ENCODE data around the gene BMF. TPM values are rescaled to one million over a fixed set of nuclear protein-coding genes. Genes with fewer than 3 reads are reported as not detected.
A peak's percentile ranks its signal among the peaks of the same experiment; 100 is the strongest.

BMF gene
- total RNA-seq, 2 donors from 2014 or later: 4.3 to 16.1 TPM

GRCh38 chr15:40087068-40087810 is 21.4 kb downstream of the BMF start:
- H3K27me3 ChIP-seq: no peaks in the 10 kb centered on the region
- H3K36me3 ChIP-seq (replicated peaks in 1 of 2; ENCODE audit: insufficient read depth in 1 of 2, low read depth in 2 of 2): no peaks in the 10 kb centered on the region
- DNase-seq (no peak), ATAC-seq (no peak)
- H3K4me1 ChIP-seq: peaks cover 57% of the 10 kb centered on the region
- intact Hi-C loops (cut with DNase I): no loop called here
- no peak overlapping the region for H3K4me3 ChIP-seq
- TF ChIP-seq POLR2A (IDR thresholded peaks at IDR 0.05) (no peak), CTCF (IDR thresholded peaks at IDR 0.05) (no peak)
- 74% methylated on average over 14 of the region's 14 CpGs for WGBS, 2 donors
- no peaks in the 10 kb centered on the region for H3K9me3 ChIP-seq
- H3K27ac ChIP-seq: no peak overlapping the region

GRCh38 chr15:40085266-40085665 is 23.4 kb downstream of the BMF start:
- ATAC-seq: no peak
- Histone ChIP-seq H3K9me3 (no peaks in the 10 kb centered on the region), H3K4me1 (peaks cover 57% of the 10 kb centered on the region), H3K4me3 (no peak overlapping the region), H3K27ac (no peak overlapping the region), H3K27me3 (no peaks in the 10 kb centered on the region), H3K36me3 (replicated peaks in 1 of 2; ENCODE audit: insufficient read depth in 1 of 2, low read depth in 2 of 2) (no peaks in the 10 kb centered on the region)
- no peak for DNase-seq
- WGBS, 2 donors: 59 to 67% methylated on average over 6 to 10 of the region's 10 CpGs
- no peak for TF ChIP-seq CTCF (IDR thresholded peaks at IDR 0.05)
- no peak for TF ChIP-seq POLR2A (IDR thresholded peaks at IDR 0.05)
- intact Hi-C loops (cut with DNase I): no loop called here

- Histone ChIP-seq H3K27me3 (no peaks in the 10 kb centered on the region), H3K36me3 (replicated peaks in 1 of 2; ENCODE audit: insufficient read depth in 1 of 2, low read depth in 2 of 2) (no peaks in the 10 kb centered on the region), H3K27ac (no peak overlapping the region), H3K4me3 (no peak overlapping the region), H3K4me1 (peaks cover 53% of the 10 kb centered on the region), H3K9me3 (no peaks in the 10 kb centered on the region)
- WGBS, 2 donors: 96 to 97% methylated on average over 3 to 9 of the region's 9 CpGs
- intact Hi-C loops (cut with DNase I): no loop called here
- DNase-seq (no peak), ATAC-seq (no peak)
- TF ChIP-seq CTCF (IDR thresholded peaks at IDR 0.05) (no peak), POLR2A (IDR thresholded peaks at IDR 0.05) (no peak)
Measured at GRCh38 chr15:40084650-40085049, 24.0 kb downstream of the BMF start.

GRCh38 chr15:40082195-40082883 is 26.3 kb downstream of the BMF start:
- no peak for DNase-seq
- Histone ChIP-seq H3K9me3 (no peaks in the 10 kb centered on the region), H3K4me3 (no peak overlapping the region), H3K36me3 (replicated peaks in 1 of 2; ENCODE audit: insufficient read depth in 1 of 2, low read depth in 2 of 2) (no peaks in the 10 kb centered on the region), H3K4me1 (peaks cover 31% of the 10 kb centered on the region), H3K27me3 (no peaks in the 10 kb centered on the region), H3K27ac (peak overlapping the region in 3 of 4 donors; percentile 68 to 89 (median 78))
- WGBS, 2 donors: 44 to 55% methylated on average over 10 to 12 of the region's 12 CpGs
- TF ChIP-seq CTCF (IDR thresholded peaks at IDR 0.05): no peak
- no peak for TF ChIP-seq POLR2A (IDR thresholded peaks at IDR 0.05)
- intact Hi-C loops (cut with DNase I): no loop called here
- ATAC-seq: peak; percentile 3

Data from body of pancreas (tissue), 4 donors.